ENCODE data around the gene CSPG4.

- no peak for TF ChIP-seq CTCF (IDR thresholded peaks at IDR 0.05 in 2 of 3, conservative IDR thresholded peaks at IDR 0.05 in 1 of 3; ENCODE audit: control insufficient read depth in 2 of 3, extremely low read depth in 1 of 3, insufficient read depth in 1 of 3, low read depth in 3 of 3, low read length in 3 of 3)
- no peak for TF ChIP-seq MXI1 (IDR thresholded peaks at IDR 0.05; ENCODE audit: low read depth, low read length)
- TF ChIP-seq NR2C2 (IDR thresholded peaks at IDR 0.05; ENCODE audit: borderline replicate concordance, control insufficient read depth, insufficient read length, low read depth): no peak
- TF ChIP-seq BRCA1 (IDR thresholded peaks at IDR 0.05; ENCODE audit: low read depth, low read length): no peak
- TF ChIP-seq E2F8 (IDR thresholded peaks at IDR 0.05; ENCODE audit: low read depth, partially characterized antibody): no peak
- no peak for TF ChIP-seq POLR2A (IDR thresholded peaks at IDR 0.05; ENCODE audit: low read depth, low read length)
- TF ChIP-seq EP300 (IDR thresholded peaks at IDR 0.05; ENCODE audit: borderline replicate concordance in 1 of 2, control insufficient read depth in 1 of 2, low read depth in 2 of 2, low read length in 2 of 2): no peak
- TF ChIP-seq ATF7 (IDR thresholded peaks at IDR 0.05; ENCODE audit: low read depth): no peak
- TF ChIP-seq PBX3 (IDR thresholded peaks at IDR 0.05; ENCODE audit: insufficient replicate concordance, low read depth, low read length): no peak
- no peak for TF ChIP-seq CBFB (IDR thresholded peaks at IDR 0.05; ENCODE audit: low read depth)
Measured at GRCh38 chr15:75671730-75672602, 40.7 kb downstream of the CSPG4 start.
